OCI-LY1 (cell line): ENCODE measurements around the gene GALNT1.

Experiments used
- EZH2 ChIP-seq: fragments of 200-600 bp; sonication (generic), shearing (Covaris generic); IDR thresholded peaks from 2 replicates; pipeline ENCODE4 v1.8.0; 2017; ENCODE audit warnings: borderline replicate concordance, mixed run types, mild to moderate bottlenecking, antibody characterized with exemption, low read length, moderate library complexity, mixed read lengths
- TF ChIP-seq, protein P1 (sequence below): fragments of 200-600 bp; sonication (generic), shearing (Covaris generic); IDR thresholded peaks from 2 replicates; pipeline ENCODE4 v1.5.1; 2017; ENCODE audit warnings: mild to moderate bottlenecking, antibody characterized with exemption, low read length, moderate library complexity, mixed read lengths

DNA sequence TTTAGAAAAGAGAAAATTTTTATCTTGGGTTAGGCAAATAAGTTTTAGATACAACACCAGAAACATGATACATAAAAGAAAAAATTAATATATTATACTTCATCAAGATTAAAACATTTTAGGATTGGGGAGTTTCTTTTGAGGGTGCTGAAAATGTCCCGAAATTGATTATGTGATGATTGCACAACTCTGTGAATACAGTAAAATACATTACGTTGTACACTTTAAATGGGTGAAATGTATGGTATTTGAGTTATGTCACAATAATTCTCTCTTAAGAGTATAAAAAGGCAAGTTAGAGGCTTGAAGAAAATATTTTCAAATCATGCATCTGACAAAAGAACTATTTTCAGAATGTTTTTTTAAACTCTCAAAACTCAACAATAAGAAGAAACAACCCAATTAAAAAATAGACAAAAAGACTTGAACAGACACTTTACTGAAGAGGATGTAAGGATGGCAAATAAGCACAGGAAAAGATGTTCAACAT, 47.6 kb upstream of the GALNT1 start:
- TF ChIP-seq, protein P1, sequence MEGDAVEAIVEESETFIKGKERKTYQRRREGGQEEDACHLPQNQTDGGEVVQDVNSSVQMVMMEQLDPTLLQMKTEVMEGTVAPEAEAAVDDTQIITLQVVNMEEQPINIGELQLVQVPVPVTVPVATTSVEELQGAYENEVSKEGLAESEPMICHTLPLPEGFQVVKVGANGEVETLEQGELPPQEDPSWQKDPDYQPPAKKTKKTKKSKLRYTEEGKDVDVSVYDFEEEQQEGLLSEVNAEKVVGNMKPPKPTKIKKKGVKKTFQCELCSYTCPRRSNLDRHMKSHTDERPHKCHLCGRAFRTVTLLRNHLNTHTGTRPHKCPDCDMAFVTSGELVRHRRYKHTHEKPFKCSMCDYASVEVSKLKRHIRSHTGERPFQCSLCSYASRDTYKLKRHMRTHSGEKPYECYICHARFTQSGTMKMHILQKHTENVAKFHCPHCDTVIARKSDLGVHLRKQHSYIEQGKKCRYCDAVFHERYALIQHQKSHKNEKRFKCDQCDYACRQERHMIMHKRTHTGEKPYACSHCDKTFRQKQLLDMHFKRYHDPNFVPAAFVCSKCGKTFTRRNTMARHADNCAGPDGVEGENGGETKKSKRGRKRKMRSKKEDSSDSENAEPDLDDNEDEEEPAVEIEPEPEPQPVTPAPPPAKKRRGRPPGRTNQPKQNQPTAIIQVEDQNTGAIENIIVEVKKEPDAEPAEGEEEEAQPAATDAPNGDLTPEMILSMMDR, result no peak
- TF ChIP-seq EZH2, result no peak
